ENCODE results near the gene PAPPA2. TPM values are rescaled to one million over a fixed set of nuclear protein-coding genes. Genes with fewer than 3 reads are reported as not detected.

The PAPPA2 gene
- total and polyA plus RNA-seq, 10 of the 15 experiments (the other 5 are each of a cell fraction or from before 2014, with no cell fraction given): under 0.01 to 0.06 (median 0.03) TPM; not detected in 7

DNA sequence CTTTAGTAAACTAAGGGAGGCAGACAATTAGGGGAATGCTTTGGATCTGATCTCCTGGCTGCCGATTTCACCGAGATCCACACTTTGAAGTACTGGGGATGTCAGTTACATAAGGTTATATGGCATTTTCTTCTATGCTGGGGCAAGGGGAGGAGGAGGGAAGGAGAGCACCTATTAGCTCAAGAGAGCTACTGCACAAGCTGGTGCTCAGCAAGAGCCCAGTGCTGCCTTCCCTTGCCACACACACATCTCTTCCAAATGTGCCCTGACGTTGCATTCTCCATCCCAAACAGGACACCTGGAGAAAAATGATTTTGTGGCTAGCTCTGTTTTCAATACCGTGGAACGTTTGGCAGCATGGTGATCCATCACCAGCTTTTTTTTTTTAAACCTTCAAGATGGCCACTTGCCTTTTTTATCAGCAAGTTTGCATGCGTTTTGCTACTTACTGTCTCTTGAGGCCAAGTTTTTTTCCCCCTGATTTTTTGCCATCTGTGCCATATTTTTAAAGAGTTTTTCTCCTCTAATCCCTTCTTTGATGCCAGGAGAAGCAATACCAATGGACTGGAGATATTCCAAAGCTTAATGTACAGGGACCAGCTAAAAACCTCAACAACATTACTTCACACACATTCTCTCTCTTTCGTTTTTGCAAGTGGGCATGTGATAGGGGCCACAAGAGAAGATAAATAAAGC, 66.6 kb downstream of the PAPPA2 start:
- H2AFZ ChIP-seq (ENCODE audit: control insufficient read depth, low read depth, low read length): no peak overlapping the region
- no peak overlapping the region for H3K27ac ChIP-seq (ENCODE audit: control insufficient read depth, insufficient read depth)
- CTCF ChIA-PET: no interaction called here
- FAIRE-seq: no peak
- no peaks in the 10 kb centered on the region for H3K27me3 ChIP-seq (replicated peaks in 1 of 2; ENCODE audit: control insufficient read depth in 2 of 2, insufficient read depth in 2 of 2, low read length in 1 of 2)
- no peak for ATAC-seq
- intact Hi-C loops (cut with micrococcal nuclease; ENCODE audit: unreplicated experiment): no loop called here
- H3K9me3 ChIP-seq (replicated peaks; ENCODE audit: control insufficient read depth, insufficient read depth, low read length): no peaks in the 10 kb centered on the region
- H4K20me1 ChIP-seq (ENCODE audit: control insufficient read depth, insufficient read depth): no peaks in the 10 kb centered on the region
- no peak overlapping the region for H3K4me3 ChIP-seq
- TF ChIP-seq, protein P1, sequence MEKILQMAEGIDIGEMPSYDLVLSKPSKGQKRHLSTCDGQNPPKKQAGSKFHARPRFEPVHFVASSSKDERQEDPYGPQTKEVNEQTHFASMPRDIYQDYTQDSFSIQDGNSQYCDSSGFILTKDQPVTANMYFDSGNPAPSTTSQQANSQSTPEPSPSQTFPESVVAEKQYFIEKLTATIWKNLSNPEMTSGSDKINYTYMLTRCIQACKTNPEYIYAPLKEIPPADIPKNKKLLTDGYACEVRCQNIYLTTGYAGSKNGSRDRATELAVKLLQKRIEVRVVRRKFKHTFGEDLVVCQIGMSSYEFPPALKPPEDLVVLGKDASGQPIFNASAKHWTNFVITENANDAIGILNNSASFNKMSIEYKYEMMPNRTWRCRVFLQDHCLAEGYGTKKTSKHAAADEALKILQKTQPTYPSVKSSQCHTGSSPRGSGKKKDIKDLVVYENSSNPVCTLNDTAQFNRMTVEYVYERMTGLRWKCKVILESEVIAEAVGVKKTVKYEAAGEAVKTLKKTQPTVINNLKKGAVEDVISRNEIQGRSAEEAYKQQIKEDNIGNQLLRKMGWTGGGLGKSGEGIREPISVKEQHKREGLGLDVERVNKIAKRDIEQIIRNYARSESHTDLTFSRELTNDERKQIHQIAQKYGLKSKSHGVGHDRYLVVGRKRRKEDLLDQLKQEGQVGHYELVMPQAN (conservative IDR thresholded peaks at IDR 0.05): no peak
- TF ChIP-seq RUNX3 (IDR thresholded peaks at IDR 0.05; ENCODE audit: low read length) (no peak), POLR2AphosphoS5 (IDR thresholded peaks at IDR 0.05; ENCODE audit: low read length) (no peak), CEBPB (IDR thresholded peaks at IDR 0.05; ENCODE audit: borderline replicate concordance in 1 of 2, low read depth in 2 of 2, low read length in 2 of 2) (no peak), MYC (IDR thresholded peaks at IDR 0.05; ENCODE audit: insufficient read depth, insufficient read length, insufficient replicate concordance, low read length, severe bottlenecking) (no peak), TCF3 (IDR thresholded peaks at IDR 0.05; ENCODE audit: borderline replicate concordance, insufficient read depth, low read depth, low read length) (no peak), KDM1A (IDR thresholded peaks at IDR 0.05; ENCODE audit: borderline replicate concordance) (no peak), PML (IDR thresholded peaks at IDR 0.05; ENCODE audit: low read length) (no peak)
- TF ChIP-seq, protein P2, sequence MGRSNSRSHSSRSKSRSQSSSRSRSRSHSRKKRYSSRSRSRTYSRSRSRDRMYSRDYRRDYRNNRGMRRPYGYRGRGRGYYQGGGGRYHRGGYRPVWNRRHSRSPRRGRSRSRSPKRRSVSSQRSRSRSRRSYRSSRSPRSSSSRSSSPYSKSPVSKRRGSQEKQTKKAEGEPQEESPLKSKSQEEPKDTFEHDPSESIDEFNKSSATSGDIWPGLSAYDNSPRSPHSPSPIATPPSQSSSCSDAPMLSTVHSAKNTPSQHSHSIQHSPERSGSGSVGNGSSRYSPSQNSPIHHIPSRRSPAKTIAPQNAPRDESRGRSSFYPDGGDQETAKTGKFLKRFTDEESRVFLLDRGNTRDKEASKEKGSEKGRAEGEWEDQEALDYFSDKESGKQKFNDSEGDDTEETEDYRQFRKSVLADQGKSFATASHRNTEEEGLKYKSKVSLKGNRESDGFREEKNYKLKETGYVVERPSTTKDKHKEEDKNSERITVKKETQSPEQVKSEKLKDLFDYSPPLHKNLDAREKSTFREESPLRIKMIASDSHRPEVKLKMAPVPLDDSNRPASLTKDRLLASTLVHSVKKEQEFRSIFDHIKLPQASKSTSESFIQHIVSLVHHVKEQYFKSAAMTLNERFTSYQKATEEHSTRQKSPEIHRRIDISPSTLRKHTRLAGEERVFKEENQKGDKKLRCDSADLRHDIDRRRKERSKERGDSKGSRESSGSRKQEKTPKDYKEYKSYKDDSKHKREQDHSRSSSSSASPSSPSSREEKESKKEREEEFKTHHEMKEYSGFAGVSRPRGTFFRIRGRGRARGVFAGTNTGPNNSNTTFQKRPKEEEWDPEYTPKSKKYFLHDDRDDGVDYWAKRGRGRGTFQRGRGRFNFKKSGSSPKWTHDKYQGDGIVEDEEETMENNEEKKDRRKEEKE (IDR thresholded peaks at IDR 0.05): no peak
- TF ChIP-seq, protein P3, sequence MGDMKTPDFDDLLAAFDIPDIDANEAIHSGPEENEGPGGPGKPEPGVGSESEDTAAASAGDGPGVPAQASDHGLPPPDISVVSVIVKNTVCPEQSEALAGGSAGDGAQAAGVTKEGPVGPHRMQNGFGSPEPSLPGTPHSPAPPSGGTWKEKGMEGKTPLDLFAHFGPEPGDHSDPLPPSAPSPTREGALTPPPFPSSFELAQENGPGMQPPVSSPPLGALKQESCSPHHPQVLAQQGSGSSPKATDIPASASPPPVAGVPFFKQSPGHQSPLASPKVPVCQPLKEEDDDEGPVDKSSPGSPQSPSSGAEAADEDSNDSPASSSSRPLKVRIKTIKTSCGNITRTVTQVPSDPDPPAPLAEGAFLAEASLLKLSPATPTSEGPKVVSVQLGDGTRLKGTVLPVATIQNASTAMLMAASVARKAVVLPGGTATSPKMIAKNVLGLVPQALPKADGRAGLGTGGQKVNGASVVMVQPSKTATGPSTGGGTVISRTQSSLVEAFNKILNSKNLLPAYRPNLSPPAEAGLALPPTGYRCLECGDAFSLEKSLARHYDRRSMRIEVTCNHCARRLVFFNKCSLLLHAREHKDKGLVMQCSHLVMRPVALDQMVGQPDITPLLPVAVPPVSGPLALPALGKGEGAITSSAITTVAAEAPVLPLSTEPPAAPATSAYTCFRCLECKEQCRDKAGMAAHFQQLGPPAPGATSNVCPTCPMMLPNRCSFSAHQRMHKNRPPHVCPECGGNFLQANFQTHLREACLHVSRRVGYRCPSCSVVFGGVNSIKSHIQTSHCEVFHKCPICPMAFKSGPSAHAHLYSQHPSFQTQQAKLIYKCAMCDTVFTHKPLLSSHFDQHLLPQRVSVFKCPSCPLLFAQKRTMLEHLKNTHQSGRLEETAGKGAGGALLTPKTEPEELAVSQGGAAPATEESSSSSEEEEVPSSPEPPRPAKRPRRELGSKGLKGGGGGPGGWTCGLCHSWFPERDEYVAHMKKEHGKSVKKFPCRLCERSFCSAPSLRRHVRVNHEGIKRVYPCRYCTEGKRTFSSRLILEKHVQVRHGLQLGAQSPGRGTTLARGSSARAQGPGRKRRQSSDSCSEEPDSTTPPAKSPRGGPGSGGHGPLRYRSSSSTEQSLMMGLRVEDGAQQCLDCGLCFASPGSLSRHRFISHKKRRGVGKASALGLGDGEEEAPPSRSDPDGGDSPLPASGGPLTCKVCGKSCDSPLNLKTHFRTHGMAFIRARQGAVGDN (IDR thresholded peaks at IDR 0.05): no peak
- H3K4me2 ChIP-seq (ENCODE audit: control insufficient read depth, insufficient read depth): no peak overlapping the region
- POLR2A ChIA-PET: no interaction called here
- H3K79me2 ChIP-seq (ENCODE audit: control insufficient read depth, insufficient read depth, low read length): no peaks in the 10 kb centered on the region
- no peak overlapping the region for H3K9ac ChIP-seq (ENCODE audit: control insufficient read depth, insufficient read depth, low read length)
- 26% methylated on average over 7 of the region's 7 CpGs for WGBS (ENCODE audit: insufficient coverage, insufficient replicate concordance, low lambda C conversion rate, missing lambda C conversion rate)
- H3K36me3 ChIP-seq (ENCODE audit: control insufficient read depth in 2 of 2, insufficient read depth in 2 of 2, low read length in 1 of 2): no peaks in the 10 kb centered on the region
- no peak for DNase-seq (ENCODE audit: low read depth, low spot score)
- BruUV-seq (replicated peaks): no TSS peak
- RAD21 ChIA-PET (ENCODE audit: unreplicated experiment): no interaction called here
- H3K4me1 ChIP-seq (ENCODE audit: control insufficient read depth, insufficient read depth, low read length): no peaks in the 10 kb centered on the region
- in situ Hi-C loops (cut with MboI): no loop called here
- SMC1A ChIA-PET (ENCODE audit: uncharacterized antibody, unreplicated experiment): interaction anchor here (1.5 kb wide), 1 partner anchor 15 kb away, joined by 3 read pairs; no protein-coding TSS in a partner anchor
